Stimulated activated CD4-positive, alpha-beta T cell treated with anti-CD3 and anti-CD28 coated beads, Interleukin-12 subunit alpha, Interleukin-12 subunit beta, amount 100 ng/mL, for 24 hours (primary cell): ENCODE results near the gene MEIS2.

Experiments used
- DNase-seq, 2 experiments: peaks; one replicate each; pipeline ENCODE4 v3.0.0-alpha.2; 2020; ENCODE audit warnings: low read depth in 2 of 2

Gene MEIS2

GRCh38 chr15:37077623-37078351 lies 22.6 kb downstream of the MEIS2 start:
- DNase-seq = no peak

GRCh38 chr15:37076543-37076942 lies 23.8 kb downstream of the MEIS2 start:
- no peak for DNase-seq

GRCh38 chr15:37075777-37076176 lies 24.6 kb downstream of the MEIS2 start:
- DNase-seq = no peak

- no peak for DNase-seq
These were observed 28.2 kb downstream of the MEIS2 start for GRCh38 chr15:37072181-37072580.

- DNase-seq = no peak
These were observed 29.2 kb downstream of the MEIS2 start for GRCh38 chr15:37071134-37071533.

GRCh38 chr15:37070686-37071085 lies 29.7 kb downstream of the MEIS2 start:
- DNase-seq = no peak

- no peak for DNase-seq
These were observed 38.4 kb downstream of the MEIS2 start for GRCh38 chr15:37061996-37062395.

GRCh38 chr15:37059086-37059485 lies 41.3 kb downstream of the MEIS2 start:
- no peak for DNase-seq

- DNase-seq = no peak
These were observed 41.9 kb downstream of the MEIS2 start for GRCh38 chr15:37058316-37058985.

- no peak for DNase-seq
These were observed 42.5 kb downstream of the MEIS2 start for GRCh38 chr15:37057831-37058230.

- DNase-seq = no peak
These were observed 43.1 kb downstream of the MEIS2 start for GRCh38 chr15:37057256-37057655.

GRCh38 chr15:37056177-37057121 lies 43.9 kb downstream of the MEIS2 start:
- no peak for DNase-seq

- DNase-seq = no peak
These were observed 44.9 kb downstream of the MEIS2 start for GRCh38 chr15:37055481-37055880.

- DNase-seq = no peak
These were observed 46.0 kb downstream of the MEIS2 start for GRCh38 chr15:37054336-37054735.

- DNase-seq = no peak
These were observed 47.2 kb downstream of the MEIS2 start for GRCh38 chr15:37053166-37053565.

- no peak for DNase-seq
These were observed 50.0 kb downstream of the MEIS2 start for GRCh38 chr15:37050345-37050744.

GRCh38 chr15:37046876-37047614 lies 53.3 kb downstream of the MEIS2 start:
- DNase-seq = no peak

- no peak for DNase-seq
These were observed 54.2 kb downstream of the MEIS2 start for GRCh38 chr15:37045859-37046740.

GRCh38 chr15:37044915-37045648 lies 55.3 kb downstream of the MEIS2 start:
- DNase-seq = no peak

GRCh38 chr15:37041836-37042235 lies 58.5 kb downstream of the MEIS2 start:
- no peak for DNase-seq
